ENCODE measurements around the gene CEP83. TPM values are rescaled to one million over a fixed set of nuclear protein-coding genes. Genes with fewer than 3 reads are reported as not detected.
"Not testable (repeated sequence)": the region's sequence is repeated elsewhere in the genome, so short reads cannot be mapped to it uniquely, and the experiment has no call there.

The CEP83 gene
- total RNA-seq, 1 experiment from 2014 or later, result 24.6 TPM

GRCh38 chr12:94421868-94422740 lies 37.6 kb downstream of the CEP83 start:
- peaks cover 10% of the 10 kb centered on the region for H3K9me3 ChIP-seq (replicated peaks)
- DNase-seq, result no peak
- H3K27ac ChIP-seq, result no peak overlapping the region
- no peak overlapping the region for H3K4me3 ChIP-seq
- H3K36me3 ChIP-seq, result peaks cover 2% of the 10 kb centered on the region; the same call in 1 of the 2 replicates
- H3K4me1 ChIP-seq, result peaks cover 4% of the 10 kb centered on the region
- H3K27me3 ChIP-seq, result no peaks in the 10 kb centered on the region

- no peak for DNase-seq
- Histone ChIP-seq H3K4me3 (no peak overlapping the region), H3K36me3 (no peaks in the 10 kb centered on the region), H3K9me3 (replicated peaks) (peaks cover 10% of the 10 kb centered on the region), H3K27me3 (no peaks in the 10 kb centered on the region), H3K27ac (no peak overlapping the region), H3K4me1 (no peaks in the 10 kb centered on the region)
Measured at GRCh38 chr12:94418517-94418916, 41.1 kb downstream of the CEP83 start.

GRCh38 chr12:94416613-94417012 lies 43.1 kb downstream of the CEP83 start:
- DNase-seq, result no peak
- Histone ChIP-seq H3K36me3 (peaks cover 3% of the 10 kb centered on the region; the same call in 1 of the 2 replicates), H3K4me1 (no peaks in the 10 kb centered on the region), H3K27ac (no peak overlapping the region), H3K27me3 (no peaks in the 10 kb centered on the region), H3K9me3 (replicated peaks) (0 out of 2 replicates have a peak, but pooled peaks cover under 1% of the 10 kb centered on the region), H3K4me3 (no peak overlapping the region)

- no peak for DNase-seq
- H3K9me3 ChIP-seq (replicated peaks), result no peaks in the 10 kb centered on the region
- H3K4me3 ChIP-seq, result no peak overlapping the region
- H3K27me3 ChIP-seq, result no peaks in the 10 kb centered on the region
- H3K27ac ChIP-seq, result no peak overlapping the region
- peaks cover 5% of the 10 kb centered on the region; the same call in 1 of the 2 replicates for H3K36me3 ChIP-seq
- H3K4me1 ChIP-seq, result no peaks in the 10 kb centered on the region
Measured at GRCh38 chr12:94415066-94415465, 44.6 kb downstream of the CEP83 start.

- H3K27ac ChIP-seq, result no peak overlapping the region
- H3K4me3 ChIP-seq, result no peak overlapping the region
- H3K9me3 ChIP-seq (replicated peaks), result no peaks in the 10 kb centered on the region
- peaks cover 3% of the 10 kb centered on the region for H3K36me3 ChIP-seq
- no peak for DNase-seq
- H3K27me3 ChIP-seq, result no peaks in the 10 kb centered on the region
- no peaks in the 10 kb centered on the region for H3K4me1 ChIP-seq
Measured at GRCh38 chr12:94405413-94406116, 54.1 kb downstream of the CEP83 start.

- no peaks in the 10 kb centered on the region for H3K27me3 ChIP-seq
- H3K36me3 ChIP-seq, result peaks cover 6% of the 10 kb centered on the region
- no peak overlapping the region for H3K4me3 ChIP-seq
- no peak for DNase-seq
- no peak overlapping the region for H3K27ac ChIP-seq
- no peaks in the 10 kb centered on the region for H3K4me1 ChIP-seq
- no peaks in the 10 kb centered on the region for H3K9me3 ChIP-seq (replicated peaks)
Measured at GRCh38 chr12:94404854-94405253, 54.8 kb downstream of the CEP83 start.

GRCh38 chr12:94401326-94401725 lies 58.3 kb downstream of the CEP83 start:
- Histone ChIP-seq H3K27ac (no peak overlapping the region), H3K4me1 (no peaks in the 10 kb centered on the region), H3K27me3 (no peaks in the 10 kb centered on the region), H3K36me3 (peaks cover 9% of the 10 kb centered on the region), H3K9me3 (replicated peaks) (0 out of 2 replicates have a peak, but pooled peaks cover 4% of the 10 kb centered on the region), H3K4me3 (no peak overlapping the region)
- DNase-seq, result no peak

- H3K27me3 ChIP-seq; DNase-seq; H3K27ac ChIP-seq; H3K9me3 ChIP-seq (replicated peaks); H3K36me3 ChIP-seq; H3K4me3 ChIP-seq; H3K4me1 ChIP-seq: not testable (repeated sequence)
Measured at GRCh38 chr12:94398685-94399084, 61.0 kb downstream of the CEP83 start.

GRCh38 chr12:94397401-94397800 lies 62.3 kb downstream of the CEP83 start:
- peaks cover 7% of the 10 kb centered on the region for H3K36me3 ChIP-seq

GRCh38 chr12:94396014-94396413 lies 63.7 kb downstream of the CEP83 start:
- H3K4me3 ChIP-seq, result not testable (repeated sequence)

More at GRCh38 chr12:94397401-94397800, 62.3 kb downstream of the CEP83 start:
- no peak for DNase-seq
- Histone ChIP-seq H3K4me1 (no peaks in the 10 kb centered on the region), H3K27ac (no peak overlapping the region), H3K4me3 (no peak overlapping the region), H3K9me3 (replicated peaks) (0 out of 2 replicates have a peak, but pooled peaks cover 4% of the 10 kb centered on the region), H3K27me3 (no peaks in the 10 kb centered on the region)

GRCh38 chr12:94390130-94390485 lies 69.6 kb downstream of the CEP83 start:
- Histone ChIP-seq H3K9me3 (replicated peaks) (no peaks in the 10 kb centered on the region), H3K27me3 (no peaks in the 10 kb centered on the region), H3K4me3 (no peak overlapping the region), H3K27ac (no peak overlapping the region), H3K4me1 (no peaks in the 10 kb centered on the region), H3K36me3 (peaks cover 6% of the 10 kb centered on the region)
- no peak for DNase-seq

More at GRCh38 chr12:94396014-94396413, 63.7 kb downstream of the CEP83 start:
- not testable (repeated sequence) for H3K4me1 ChIP-seq; DNase-seq; H3K9me3 ChIP-seq (replicated peaks); H3K27me3 ChIP-seq; H3K27ac ChIP-seq; H3K36me3 ChIP-seq

GRCh38 chr12:94389482-94390129 lies 70.1 kb downstream of the CEP83 start:
- not testable (repeated sequence) for H3K9me3 ChIP-seq (replicated peaks); H3K27ac ChIP-seq; H3K4me1 ChIP-seq; DNase-seq; H3K4me3 ChIP-seq; H3K36me3 ChIP-seq; H3K27me3 ChIP-seq

- Histone ChIP-seq H3K9me3 (replicated peaks) (no peaks in the 10 kb centered on the region; the same call in 1 of the 2 replicates), H3K36me3 (peaks cover 6% of the 10 kb centered on the region), H3K4me3 (no peak overlapping the region), H3K4me1 (no peaks in the 10 kb centered on the region), H3K27me3 (no peaks in the 10 kb centered on the region), H3K27ac (no peak overlapping the region)
- no peak for DNase-seq
Measured at GRCh38 chr12:94386422-94386821, 73.2 kb downstream of the CEP83 start.

- H3K4me3 ChIP-seq, result no peak overlapping the region
- no peaks in the 10 kb centered on the region for H3K4me1 ChIP-seq
- no peak for DNase-seq
Measured at GRCh38 chr12:94384030-94384429, 75.6 kb downstream of the CEP83 start.

GRCh38 chr12:94380507-94380906 lies 79.2 kb downstream of the CEP83 start:
- DNase-seq, result no peak
- Histone ChIP-seq H3K27ac (no peak overlapping the region), H3K4me3 (no peak overlapping the region), H3K36me3 (peaks cover 6% of the 10 kb centered on the region), H3K27me3 (no peaks in the 10 kb centered on the region), H3K4me1 (no peaks in the 10 kb centered on the region), H3K9me3 (replicated peaks) (no peaks in the 10 kb centered on the region; the same call in 1 of the 2 replicates)

More at GRCh38 chr12:94384030-94384429, 75.6 kb downstream of the CEP83 start:
- H3K27ac ChIP-seq, result no peak overlapping the region
- no peaks in the 10 kb centered on the region for H3K27me3 ChIP-seq
- H3K36me3 ChIP-seq, result peaks cover 6% of the 10 kb centered on the region
- H3K9me3 ChIP-seq (replicated peaks), result no peaks in the 10 kb centered on the region; the same call in 1 of the 2 replicates

All from SJCRH30 (cell line).